Loucy (cell line): ENCODE measurements around the gene PNPLA2.

ENCODE experiments used
- H2AFZ ChIP-seq: fragments of 200-600 bp; sonication (generic); 2 replicates; pipeline ENCODE4 v1.6.0; 2016; ENCODE audit warnings: antibody characterized with exemption, mild to moderate bottlenecking, low read length, moderate library complexity
- H3F3A ChIP-seq: fragments of 200-600 bp; 2 replicates; pipeline ENCODE4 v1.6.0; 2016; ENCODE audit warnings: antibody characterized with exemption, low read depth, mild to moderate bottlenecking
- H3K27me3 ChIP-seq: fragments of 200-600 bp; sonication (generic); 2 replicates; pipeline ENCODE4 v1.6.1; 2014; ENCODE audit warnings: low read length, mild to moderate bottlenecking; ENCODE audit not compliant: insufficient read depth, poor library complexity, severe bottlenecking
- H3K36me3 ChIP-seq: fragments of 200-600 bp; sonication (generic); 2 replicates; pipeline ENCODE4 v1.6.1; 2016; ENCODE audit warnings: low read length; ENCODE audit not compliant: insufficient read depth
- H3K4me1 ChIP-seq: fragments of 200-600 bp; sonication (generic); 2 replicates; pipeline ENCODE4 v1.5.1; 2014; ENCODE audit warnings: low read length, mild to moderate bottlenecking; ENCODE audit not compliant: insufficient read depth, poor library complexity, severe bottlenecking
- H3K4me2 ChIP-seq: fragments of 200-600 bp; sonication (generic); 2 replicates; pipeline ENCODE4 v1.6.0; 2014; ENCODE audit warnings: antibody characterized with exemption, low read length, low read depth, mild to moderate bottlenecking; ENCODE audit not compliant: poor library complexity, severe bottlenecking
- H3K4me3 ChIP-seq: fragments of 200-600 bp; sonication (generic); 2 replicates; pipeline ENCODE4 v1.5.1; 2014; ENCODE audit warnings: low read length, mild to moderate bottlenecking, mixed read lengths; ENCODE audit not compliant: poor library complexity, severe bottlenecking
- H3K79me2 ChIP-seq: fragments of 200-600 bp; sonication (generic); 2 replicates; pipeline ENCODE4 v1.6.1; 2014; ENCODE audit warnings: low read length; ENCODE audit not compliant: insufficient read depth
- H3K9ac ChIP-seq: fragments of 200-600 bp; sonication (generic); 2 replicates; pipeline ENCODE4 v1.6.0; 2014; ENCODE audit warnings: mild to moderate bottlenecking, low read depth, low read length, moderate library complexity; ENCODE audit not compliant: poor library complexity, severe bottlenecking
- H3K9me2 ChIP-seq: fragments of 200-600 bp; sonication (generic); replicated peaks from 2 replicates; pipeline ENCODE4 v1.6.1; 2016; ENCODE audit warnings: low read depth, low read length, mixed read lengths
- H3K9me3 ChIP-seq: fragments of 200-600 bp; sonication (generic); 2 replicates; pipeline ENCODE4 v1.6.1; 2014; ENCODE audit warnings: mild to moderate bottlenecking, antibody characterized with exemption, low read length, low read depth; ENCODE audit not compliant: insufficient read depth
- H4K20me1 ChIP-seq: fragments of 200-600 bp; sonication (generic); 2 replicates; pipeline ENCODE4 v1.6.0; 2014; ENCODE audit warnings: antibody characterized with exemption, low read length, mild to moderate bottlenecking; ENCODE audit not compliant: insufficient read depth, poor library complexity, severe bottlenecking
- EZH2phosphoT487 ChIP-seq: fragments of 200-600 bp; IDR thresholded peaks from 2 replicates; pipeline ENCODE4 v1.6.1; 2018; ENCODE audit warnings: antibody characterized with exemption, mild to moderate bottlenecking, moderate library complexity, borderline replicate concordance
- TF ChIP-seq, protein P1 (sequence below): fragments of 200-600 bp; sonication (generic); conservative IDR thresholded peaks from 2 replicates; pipeline ENCODE4 v1.5.1; 2014; ENCODE audit warnings: mild to moderate bottlenecking, antibody characterized with exemption, low read length

The PNPLA2 gene

DNA sequence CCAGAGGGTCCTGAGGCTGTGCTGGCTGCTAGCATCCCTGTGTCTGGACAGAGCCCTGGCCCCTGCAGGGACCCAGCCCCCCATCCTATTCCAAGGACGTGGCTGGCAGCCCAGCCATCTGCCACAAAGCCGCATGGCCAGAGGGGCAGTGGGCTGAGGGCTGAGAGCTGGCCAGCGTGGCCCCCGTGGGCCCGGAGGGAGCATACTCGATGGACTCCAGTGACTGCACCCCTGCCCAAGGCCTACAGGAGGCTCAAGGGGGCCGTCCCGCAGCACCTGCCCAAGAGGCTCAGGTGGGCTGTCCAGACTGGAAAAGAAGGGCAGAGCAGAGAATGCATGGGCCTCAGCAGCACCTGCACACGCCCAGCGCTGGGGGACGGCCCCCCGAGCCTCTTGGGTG is 37.1 kb downstream of the PNPLA2 start:
- Histone ChIP-seq H3K4me2 (no peak overlapping the region), H3K36me3 (no peaks in the 10 kb centered on the region), H2AFZ (no peak overlapping the region)

DNA sequence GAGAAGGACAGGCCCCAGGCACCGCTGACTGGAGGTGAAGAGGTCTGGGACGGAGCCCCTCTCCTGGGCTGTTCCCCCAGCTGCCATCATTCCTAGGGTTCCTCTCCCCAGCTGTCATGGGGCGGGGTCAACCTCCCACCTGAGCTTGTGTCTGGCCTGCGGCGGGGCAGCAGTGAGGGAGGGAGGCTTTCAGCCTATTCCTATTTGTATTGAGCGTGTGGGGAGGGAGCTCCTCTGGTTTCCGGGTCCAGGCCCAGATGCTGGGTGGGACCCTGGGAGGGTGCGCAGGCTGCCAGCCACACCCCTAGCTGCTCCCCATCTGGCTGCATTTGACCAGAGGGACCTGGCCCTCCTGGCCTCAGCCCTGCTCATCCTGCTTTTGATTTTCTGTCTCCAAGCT is 37.7 kb downstream of the PNPLA2 start:
- Histone ChIP-seq H3K4me3 (no peak overlapping the region), H3K4me1 (peaks cover 3% of the 10 kb centered on the region), H3K27me3 (no peaks in the 10 kb centered on the region), H3F3A (no peaks in the 10 kb centered on the region), H3K4me2 (no peak overlapping the region), H3K79me2 (no peaks in the 10 kb centered on the region), H4K20me1 (no peaks in the 10 kb centered on the region), H3K9me3 (no peaks in the 10 kb centered on the region), H2AFZ (no peak overlapping the region), H3K9me2 (no peaks in the 10 kb centered on the region), H3K36me3 (no peaks in the 10 kb centered on the region), H3K9ac (no peak overlapping the region)
- TF ChIP-seq EZH2phosphoT487 = no peak
- TF ChIP-seq, protein P1, sequence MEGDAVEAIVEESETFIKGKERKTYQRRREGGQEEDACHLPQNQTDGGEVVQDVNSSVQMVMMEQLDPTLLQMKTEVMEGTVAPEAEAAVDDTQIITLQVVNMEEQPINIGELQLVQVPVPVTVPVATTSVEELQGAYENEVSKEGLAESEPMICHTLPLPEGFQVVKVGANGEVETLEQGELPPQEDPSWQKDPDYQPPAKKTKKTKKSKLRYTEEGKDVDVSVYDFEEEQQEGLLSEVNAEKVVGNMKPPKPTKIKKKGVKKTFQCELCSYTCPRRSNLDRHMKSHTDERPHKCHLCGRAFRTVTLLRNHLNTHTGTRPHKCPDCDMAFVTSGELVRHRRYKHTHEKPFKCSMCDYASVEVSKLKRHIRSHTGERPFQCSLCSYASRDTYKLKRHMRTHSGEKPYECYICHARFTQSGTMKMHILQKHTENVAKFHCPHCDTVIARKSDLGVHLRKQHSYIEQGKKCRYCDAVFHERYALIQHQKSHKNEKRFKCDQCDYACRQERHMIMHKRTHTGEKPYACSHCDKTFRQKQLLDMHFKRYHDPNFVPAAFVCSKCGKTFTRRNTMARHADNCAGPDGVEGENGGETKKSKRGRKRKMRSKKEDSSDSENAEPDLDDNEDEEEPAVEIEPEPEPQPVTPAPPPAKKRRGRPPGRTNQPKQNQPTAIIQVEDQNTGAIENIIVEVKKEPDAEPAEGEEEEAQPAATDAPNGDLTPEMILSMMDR = no peak

More for the DNA sequence above, 37.1 kb downstream of the PNPLA2 start:
- Histone ChIP-seq H3F3A (no peaks in the 10 kb centered on the region), H3K4me3 (no peak overlapping the region), H3K9me2 (no peaks in the 10 kb centered on the region), H4K20me1 (no peaks in the 10 kb centered on the region), H3K4me1 (peaks cover 3% of the 10 kb centered on the region), H3K9me3 (no peaks in the 10 kb centered on the region), H3K79me2 (no peaks in the 10 kb centered on the region), H3K27me3 (no peaks in the 10 kb centered on the region), H3K9ac (no peak overlapping the region)
- TF ChIP-seq, protein P1 = no peak

DNA sequence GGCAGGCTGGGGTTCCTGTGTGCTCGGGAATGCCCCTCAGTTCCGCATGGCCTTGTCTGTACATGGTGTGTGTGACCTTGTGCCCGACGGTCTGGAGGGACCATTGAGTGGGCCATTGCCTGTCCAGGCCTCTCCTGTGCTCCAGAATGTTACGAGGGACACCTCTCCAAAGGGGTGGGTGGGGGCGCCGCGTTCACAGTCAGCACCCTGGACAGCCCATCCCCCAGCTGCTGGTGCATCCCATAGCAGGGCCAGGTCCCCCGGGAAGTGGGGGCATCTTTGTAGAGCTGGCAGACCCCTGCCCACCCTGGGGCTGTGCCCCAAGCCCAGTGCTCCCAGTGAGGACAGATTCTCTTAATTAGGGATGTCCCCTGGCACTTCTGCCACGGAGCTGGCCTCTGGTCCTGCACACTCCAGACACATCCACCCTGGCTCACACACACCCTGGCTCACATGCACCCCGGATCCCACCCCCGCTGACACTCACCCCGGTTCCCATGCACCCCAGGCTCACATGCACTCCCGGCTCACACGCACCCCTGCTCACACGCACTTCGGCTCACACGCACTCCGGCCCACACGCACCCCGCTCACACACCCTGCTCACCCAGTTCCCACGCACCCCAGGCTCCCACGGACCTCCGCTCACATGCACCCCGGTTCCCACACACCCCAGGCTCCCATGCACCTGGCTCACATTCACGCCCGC is 39.5 kb downstream of the PNPLA2 start:
- Histone ChIP-seq H3K36me3 (no peaks in the 10 kb centered on the region), H3K4me2 (no peak overlapping the region), H3K27me3 (no peaks in the 10 kb centered on the region), H3F3A (no peaks in the 10 kb centered on the region), H3K4me3 (no peak overlapping the region), H3K9me2 (no peaks in the 10 kb centered on the region), H3K9ac (no peak overlapping the region), H2AFZ (no peak overlapping the region), H4K20me1 (no peaks in the 10 kb centered on the region), H3K4me1 (peaks cover 3% of the 10 kb centered on the region), H3K79me2 (no peaks in the 10 kb centered on the region), H3K9me3 (no peaks in the 10 kb centered on the region)
- no peak for TF ChIP-seq EZH2phosphoT487
- TF ChIP-seq, protein P1 = no peak
